CD8-positive, alpha-beta memory T cell (primary cell): Measurements from ENCODE around the gene ARHGEF40. TPM values are rescaled to one million over a fixed set of nuclear protein-coding genes. Genes with fewer than 3 reads are reported as not detected.

Experiments used
- CTCF ChIA-PET: fragments of 350-600 bp; sonication (Branson Sonifier 250); formaldehyde crosslinking; loops from one replicate; lab custom pipeline; 2021; ENCODE audit warnings: antibody characterized with exemption; lab: Charles Lee
- POLR2A ChIA-PET: fragments of 350-600 bp; sonication (Branson Sonifier 250); formaldehyde crosslinking; loops from one replicate; lab custom pipeline; 2021; ENCODE audit warnings: antibody characterized with exemption; lab: Charles Lee
- DNase-seq, 5 donors: peaks; one replicate each; pipeline versions ENCODE4 v3.0.0 to v3.0.0-alpha.2; 2020 to 2022; ENCODE audit warnings: mixed read lengths in 1 of 5
- H3K27ac ChIP-seq: one replicate; pipeline ENCODE4 v1.7.0; 2013; ENCODE audit warnings: low read depth, mild to moderate bottlenecking, low read length, moderate library complexity
- H3K27me3 ChIP-seq: 2 replicates; pipeline ENCODE4 v1.7.0; 2013; ENCODE audit warnings: low read length, mild to moderate bottlenecking; ENCODE audit not compliant: insufficient read depth, poor library complexity, severe bottlenecking
- H3K36me3 ChIP-seq: 2 replicates; pipeline ENCODE4 v1.7.0; 2013; ENCODE audit warnings: mild to moderate bottlenecking, low read length, moderate library complexity; ENCODE audit not compliant: insufficient read depth
- H3K4me1 ChIP-seq: 2 replicates; pipeline ENCODE4 v1.7.0; 2013; ENCODE audit warnings: mild to moderate bottlenecking, low read length, moderate library complexity; ENCODE audit not compliant: insufficient read depth
- H3K4me3 ChIP-seq: 2 replicates; pipeline ENCODE4 v1.7.0; 2013; ENCODE audit warnings: mild to moderate bottlenecking, low read length
- H3K9me3 ChIP-seq: 2 replicates; pipeline ENCODE4 v1.7.0; 2013; ENCODE audit warnings: mild to moderate bottlenecking, low read length
- H3K27ac Mint-ChIP-seq, 8 donors: one replicate each; pipeline ENCODE4 v1.8.0; 2020 to 2021; ENCODE audit warnings: mixed read lengths in 8 of 8, mild to moderate bottlenecking in 6 of 8, inconsistent platforms in 3 of 8, moderate library complexity in 3 of 8
- H3K27me3 Mint-ChIP-seq, 2 donors: one replicate each; pipeline ENCODE4 v1.8.0; 2020 to 2021; ENCODE audit warnings: mixed read lengths in 2 of 2, mild to moderate bottlenecking in 1 of 2, moderate library complexity in 1 of 2
- H3K36me3 Mint-ChIP-seq, 3 donors: one replicate each; pipeline ENCODE4 v1.8.0; 2020 to 2021; ENCODE audit warnings: mixed read lengths in 3 of 3, inconsistent platforms in 1 of 3, mild to moderate bottlenecking in 1 of 3
- H3K4me1 Mint-ChIP-seq, 3 donors: one replicate each; pipeline ENCODE4 v1.8.0; 2020 to 2021; ENCODE audit warnings: mixed read lengths in 3 of 3, inconsistent platforms in 1 of 3, mild to moderate bottlenecking in 1 of 3
- H3K4me3 Mint-ChIP-seq, 7 donors: one replicate each; pipeline ENCODE4 v1.8.0; 2020 to 2021; ENCODE audit warnings: mixed read lengths in 7 of 7, mild to moderate bottlenecking in 6 of 7, moderate library complexity in 4 of 7, inconsistent platforms in 2 of 7
- H3K9me3 Mint-ChIP-seq, 5 donors: one replicate each; pipeline ENCODE4 v1.8.0; 2020 to 2022; ENCODE audit warnings: mixed read lengths in 5 of 5, mild to moderate bottlenecking in 3 of 5, moderate library complexity in 2 of 5, inconsistent platforms in 1 of 5
- polyA plus RNA-seq: library from polyadenylated mRNA; unstranded; fragments of 300-500 nt; fragmentation: Illumina TruSeq; gene quantifications from one replicate; pipeline ENCODE4 v1.2.3, GENCODE V29; 2021
- total RNA-seq, 2 experiments: library from RNA; stranded (reverse); gene quantifications; one replicate each; pipeline ENCODE4 v1.2.3, GENCODE V29; 2021

ARHGEF40 gene
- total and polyA plus RNA-seq, 3 experiments from 2014 or later: 0.16 to 0.40 (median 0.39) TPM

DNA sequence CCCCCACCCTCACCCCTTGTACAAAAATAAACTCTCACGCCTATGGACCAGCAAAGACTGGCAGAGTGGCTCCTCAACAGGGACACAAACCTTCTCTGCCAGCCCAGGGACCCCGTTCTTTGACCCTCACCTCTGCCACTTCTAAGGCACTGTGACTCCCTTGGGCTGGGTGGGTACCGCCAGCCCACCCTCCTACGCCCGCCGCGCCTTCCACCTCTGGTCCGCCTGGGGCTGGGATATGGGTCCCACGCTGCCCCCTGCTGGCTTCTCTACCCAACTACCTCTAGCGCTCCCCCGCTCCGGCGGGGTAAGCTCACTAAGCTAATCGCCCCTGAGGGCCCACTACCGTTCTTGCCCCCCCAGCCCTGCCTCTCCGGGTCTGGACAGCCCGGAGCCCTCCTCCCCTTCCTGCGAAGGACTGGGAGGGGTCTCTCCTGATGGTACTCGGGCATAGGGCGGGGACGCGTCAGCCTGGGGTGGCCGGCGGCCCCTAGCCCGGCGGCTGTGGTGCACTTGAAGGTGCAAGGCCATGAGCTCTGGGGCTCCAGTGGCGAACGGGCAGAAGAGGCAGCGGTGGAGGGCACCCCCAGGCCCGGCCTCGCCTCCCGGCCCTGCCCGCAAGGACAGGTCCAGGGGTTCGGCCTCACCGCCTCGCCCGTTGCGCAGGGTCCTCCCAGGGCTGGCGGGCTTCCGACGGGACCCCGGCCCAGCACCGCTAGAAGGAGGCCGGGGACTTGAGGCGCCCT, 20.3 kb downstream of the ARHGEF40 start:
- no peaks in the 10 kb centered on the region for H3K27me3 ChIP-seq
- no peak overlapping the region for H3K27ac ChIP-seq
- Mint-ChIP-seq H3K9me3 (no peaks in the 10 kb centered on the region), H3K4me1 (peaks cover 25 to 39% (median 34%) of the 10 kb centered on the region in 3 donors), H3K27me3 (no peaks in the 10 kb centered on the region), H3K27ac (peak overlapping the region in 7 of 8 donors; percentile 54 to 97 (median 75)), H3K4me3 (no peak overlapping the region), H3K36me3 (peaks cover 0 to 1% (median 0%) of the 10 kb centered on the region in 3 donors)
- no peaks in the 10 kb centered on the region for H3K36me3 ChIP-seq
- H3K9me3 ChIP-seq: no peaks in the 10 kb centered on the region
- H3K4me3 ChIP-seq: no peak overlapping the region
- DNase-seq: peak in 1 of 5 donors; percentile 51
- POLR2A ChIA-PET: no interaction called here
- CTCF ChIA-PET: interaction anchor here (0.8 to 5.5 kb wide), 4 partner anchors 13 to 75 kb away, joined by 3 to 89 read pairs (median 15); partner anchors contain the start of gene TMEM253
- H3K4me1 ChIP-seq: peaks cover 18% of the 10 kb centered on the region

DNA sequence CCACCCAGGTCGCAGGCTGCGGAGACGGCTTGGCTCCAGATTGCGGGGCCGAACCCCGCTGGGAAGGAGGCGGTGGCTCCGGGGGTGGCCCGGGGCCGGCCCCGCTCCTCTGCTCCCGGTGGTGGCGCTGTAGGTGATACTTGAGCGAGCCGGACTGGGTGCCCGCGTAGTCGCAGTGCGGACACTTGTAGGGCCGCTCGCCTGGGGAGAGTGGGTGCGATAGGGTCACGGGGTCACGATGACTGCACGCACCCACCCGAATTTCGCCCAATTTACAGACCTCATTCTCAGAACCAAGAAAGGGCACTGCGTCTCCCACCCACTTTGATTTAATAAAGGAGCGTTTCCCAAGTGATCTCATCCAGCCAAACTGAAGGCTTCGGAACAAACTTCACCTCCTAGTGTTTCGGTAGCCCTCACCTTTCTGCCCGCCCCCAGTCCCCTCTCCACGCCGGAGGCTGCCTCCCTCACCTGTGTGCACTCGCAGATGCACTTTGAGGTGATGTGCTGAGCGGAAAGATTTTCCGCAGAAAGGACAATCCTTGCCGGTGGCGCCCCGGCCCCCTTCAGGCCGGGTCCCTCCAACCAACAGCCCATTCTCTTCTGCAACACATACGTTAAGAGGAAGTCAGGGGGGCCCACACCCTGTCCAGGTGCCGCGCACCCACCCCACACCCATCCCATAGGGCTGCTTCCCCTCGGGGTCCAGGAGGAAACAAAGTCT, 21.0 kb downstream of the ARHGEF40 start:
- H3K27ac Mint-ChIP-seq: peak overlapping the region in 5 of 8 donors; percentile 56 to 86 (median 66)
- H3K36me3 Mint-ChIP-seq: peaks cover 0 to 1% (median 0%) of the 10 kb centered on the region in 3 donors
- H3K27me3 Mint-ChIP-seq: no peaks in the 10 kb centered on the region
- H3K4me3 Mint-ChIP-seq: no peak overlapping the region
- H3K27me3 ChIP-seq: no peaks in the 10 kb centered on the region
- H3K36me3 ChIP-seq: no peaks in the 10 kb centered on the region
- ChIA-PET CTCF (interaction anchor here (0.8 to 7.8 kb wide), 13 partner anchors 9 to 83 kb away, joined by 3 to 195 read pairs (median 8); partner anchors contain the start of genes RNASE13 and TMEM253), POLR2A (interaction anchor here (1.6 kb wide), 1 partner anchor 23 kb away, joined by 4 read pairs; no protein-coding TSS in a partner anchor)
- no peaks in the 10 kb centered on the region for H3K9me3 Mint-ChIP-seq
- H3K27ac ChIP-seq: no peak overlapping the region
- H3K4me3 ChIP-seq: no peak overlapping the region
- peaks cover 18% of the 10 kb centered on the region for H3K4me1 ChIP-seq
- no peaks in the 10 kb centered on the region for H3K9me3 ChIP-seq
- no peak for DNase-seq
- H3K4me1 Mint-ChIP-seq: peaks cover 25 to 35% (median 34%) of the 10 kb centered on the region in 3 donors

- Mint-ChIP-seq H3K4me1 (peaks cover 20 to 33% (median 29%) of the 10 kb centered on the region in 3 donors), H3K27ac (peak overlapping the region in 2 of 8 donors; percentile 66 to 75), H3K27me3 (no peaks in the 10 kb centered on the region), H3K9me3 (no peaks in the 10 kb centered on the region), H3K36me3 (peaks cover 0 to 1% (median 0%) of the 10 kb centered on the region in 3 donors), H3K4me3 (no peak overlapping the region)
- CTCF ChIA-PET: interaction anchor here (0.8 to 7.8 kb wide), 21 partner anchors 8 to 97 kb away, joined by 3 to 195 read pairs (median 6); partner anchors contain the start of genes ARHGEF40, RNASE13 and TMEM253
- no peaks in the 10 kb centered on the region for H3K9me3 ChIP-seq
- no peak overlapping the region for H3K4me3 ChIP-seq
- peaks cover 15% of the 10 kb centered on the region for H3K4me1 ChIP-seq
- no peak for DNase-seq
- no peaks in the 10 kb centered on the region for H3K27me3 ChIP-seq
- H3K27ac ChIP-seq: no peak overlapping the region
- no peaks in the 10 kb centered on the region for H3K36me3 ChIP-seq
- POLR2A ChIA-PET: interaction anchor here (1.2 to 2.3 kb wide), 3 partner anchors 12 to 77 kb away, joined by 3 to 11 read pairs (median 4); no protein-coding TSS in a partner anchor
These were observed 21.7 kb downstream of the ARHGEF40 start for GRCh38 chr14:21091821-21092272.

DNA sequence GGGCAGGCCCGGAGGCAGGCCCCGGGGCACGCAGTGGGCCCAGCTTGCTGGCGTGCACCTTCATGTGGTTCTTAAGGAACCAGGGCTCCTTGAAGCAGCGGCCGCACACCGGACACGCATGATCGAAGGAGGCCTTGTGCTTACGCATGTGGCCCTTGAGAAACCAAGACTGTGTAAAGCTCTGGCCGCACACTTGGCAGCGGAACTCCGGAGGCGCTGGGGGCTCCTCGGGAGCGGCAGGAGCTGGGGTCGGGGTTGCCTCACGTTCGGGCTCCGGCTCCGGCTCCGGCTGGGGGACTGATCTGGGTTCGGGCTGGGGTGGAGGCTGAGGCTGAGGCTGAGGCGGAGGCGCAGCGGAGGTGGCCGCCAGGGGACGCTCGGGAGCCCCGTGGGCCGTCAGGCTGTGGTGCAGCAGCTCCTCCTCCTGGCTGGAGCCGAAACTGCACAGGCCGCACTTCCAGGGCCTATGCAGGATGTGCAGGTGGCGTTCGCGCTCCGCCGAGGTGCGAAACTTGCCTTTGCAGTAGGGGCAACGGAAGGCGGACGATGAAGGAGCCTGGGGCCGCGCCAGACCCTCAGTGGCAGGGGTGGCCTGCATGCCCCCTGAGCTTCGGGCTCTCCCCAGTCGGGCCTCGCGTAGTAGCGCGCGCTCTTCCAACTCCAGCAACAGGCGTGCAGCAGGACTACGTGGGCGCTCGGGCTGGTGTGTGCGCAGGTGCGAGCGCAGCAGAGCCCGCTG, 22.3 kb downstream of the ARHGEF40 start:
- Histone ChIP-seq H3K4me3 (no peak overlapping the region), H3K4me1 (peaks cover 9% of the 10 kb centered on the region), H3K27ac (no peak overlapping the region), H3K36me3 (no peaks in the 10 kb centered on the region), H3K9me3 (no peaks in the 10 kb centered on the region), H3K27me3 (no peaks in the 10 kb centered on the region)
- Mint-ChIP-seq H3K27ac (peak overlapping the region in 7 of 8 donors; percentile 52 to 94 (median 86)), H3K4me1 (peaks cover 19 to 34% (median 23%) of the 10 kb centered on the region in 3 donors), H3K36me3 (peaks cover 0 to 1% (median 0%) of the 10 kb centered on the region in 3 donors), H3K9me3 (no peaks in the 10 kb centered on the region), H3K4me3 (no peak overlapping the region), H3K27me3 (no peaks in the 10 kb centered on the region)
- POLR2A ChIA-PET: interaction anchor here (1.1 to 2.3 kb wide), 4 partner anchors 12 to 78 kb away, joined by 3 to 11 read pairs (median 4); partner anchors contain the start of gene ARHGEF40
- DNase-seq: peak; percentile 86 to 93 (median 88)
- CTCF ChIA-PET: interaction anchor here (0.8 to 7.8 kb wide), 29 partner anchors 8 to 120 kb away, joined by 3 to 195 read pairs (median 5); partner anchors contain the start of genes ARHGEF40, RNASE13 and TMEM253

GRCh38 chr14:21093018-21093417, 22.9 kb downstream of the ARHGEF40 start:
- no peak overlapping the region for H3K4me3 ChIP-seq
- POLR2A ChIA-PET: interaction anchor here (1.1 to 2.3 kb wide), 4 partner anchors 11 to 78 kb away, joined by 3 to 11 read pairs (median 4); partner anchors contain the start of gene ARHGEF40
- Mint-ChIP-seq H3K36me3 (peaks cover 0 to 1% (median 0%) of the 10 kb centered on the region in 3 donors), H3K4me1 (peaks cover 14 to 29% (median 17%) of the 10 kb centered on the region in 3 donors), H3K27ac (no peak overlapping the region), H3K4me3 (peak overlapping the region in 1 of 7 donors; percentile 81), H3K27me3 (no peaks in the 10 kb centered on the region), H3K9me3 (no peaks in the 10 kb centered on the region)
- no peaks in the 10 kb centered on the region for H3K36me3 ChIP-seq
- peaks cover 4% of the 10 kb centered on the region for H3K4me1 ChIP-seq
- no peak overlapping the region for H3K27ac ChIP-seq
- no peaks in the 10 kb centered on the region for H3K9me3 ChIP-seq
- DNase-seq: no peak
- CTCF ChIA-PET: interaction anchor here (0.9 to 7.8 kb wide), 26 partner anchors 9 to 120 kb away, joined by 3 to 195 read pairs (median 6); partner anchors contain the start of genes ARHGEF40, RNASE13 and TMEM253
- no peaks in the 10 kb centered on the region for H3K27me3 ChIP-seq

DNA sequence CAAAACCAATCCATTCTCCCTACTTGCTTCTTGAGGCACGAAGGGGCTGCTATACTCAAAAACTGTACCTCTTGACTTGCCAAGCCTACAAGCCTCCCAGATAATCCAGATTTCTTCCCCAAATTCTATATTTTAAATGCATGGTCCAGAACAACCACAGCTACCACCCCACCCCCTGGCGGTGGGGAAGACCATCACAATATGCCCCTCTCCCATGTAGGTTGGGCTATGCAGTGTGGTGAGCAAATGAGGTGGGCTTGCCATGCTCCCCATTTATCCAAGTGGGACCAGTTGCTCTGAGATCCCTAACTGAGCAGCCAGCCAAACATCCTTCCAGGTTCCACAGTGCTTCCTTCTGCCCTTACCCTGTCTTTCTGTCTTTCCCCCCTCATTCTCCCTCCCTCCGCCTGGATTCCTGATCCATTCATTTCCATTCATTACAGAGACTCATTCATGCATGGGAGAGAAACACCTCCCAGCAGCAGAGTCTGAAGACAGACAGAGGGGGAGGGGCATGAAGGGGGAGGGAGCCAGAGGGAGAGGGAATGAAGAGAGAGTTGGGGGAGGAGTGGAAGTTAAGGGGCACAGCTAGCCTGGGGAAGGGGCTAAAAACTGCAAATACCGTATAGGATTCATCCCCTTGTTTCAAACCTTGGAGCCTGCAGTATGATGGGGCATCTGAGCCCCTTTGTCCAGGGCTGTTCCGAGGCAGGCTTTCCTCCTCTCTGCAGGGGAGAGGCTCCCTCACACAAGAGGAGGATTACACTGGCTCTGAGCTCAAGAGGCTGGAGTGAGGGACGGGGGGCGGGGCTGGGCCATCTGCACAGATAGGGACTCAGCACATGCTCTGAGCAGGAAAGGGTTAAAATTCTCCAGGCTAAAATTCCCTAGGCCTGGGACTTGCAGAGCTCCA, 23.9 kb downstream of the ARHGEF40 start:
- CTCF ChIA-PET: interaction anchor here (1.0 to 7.8 kb wide), 12 partner anchors 11 to 93 kb away, joined by 3 to 195 read pairs (median 8); partner anchors contain the start of genes ARHGEF40 and TMEM253
- Histone ChIP-seq H3K27me3 (no peaks in the 10 kb centered on the region), H3K9me3 (no peaks in the 10 kb centered on the region), H3K36me3 (no peaks in the 10 kb centered on the region), H3K4me3 (no peak overlapping the region), H3K4me1 (peaks cover 4% of the 10 kb centered on the region), H3K27ac (no peak overlapping the region)
- no peaks in the 10 kb centered on the region for H3K9me3 Mint-ChIP-seq
- no peak for DNase-seq
- no peak overlapping the region for H3K4me3 Mint-ChIP-seq
- peaks cover 0 to 1% (median 0%) of the 10 kb centered on the region in 3 donors for H3K36me3 Mint-ChIP-seq
- H3K27me3 Mint-ChIP-seq: peaks cover 3 to 4% of the 10 kb centered on the region in 2 donors
- H3K4me1 Mint-ChIP-seq: peaks cover 14 to 28% (median 15%) of the 10 kb centered on the region in 3 donors
- H3K27ac Mint-ChIP-seq: peak overlapping the region in 3 of 8 donors; percentile 3 to 47 (median 15)
- POLR2A ChIA-PET: interaction anchor here (2.3 kb wide), 1 partner anchor 10 kb away, joined by 11 read pairs; no protein-coding TSS in a partner anchor
